Aorta (tissue), 5 donors: Measurements from ENCODE around the gene NUP35. TPM values are rescaled to one million over a fixed set of nuclear protein-coding genes. Genes with fewer than 3 reads are reported as not detected.

ENCODE experiments used
- ATAC-seq: fragments of 200-7000 bp; cut with Tn5 transposase; one replicate; pipeline ENCODE4 v1.9.1; 2022; ENCODE audit warnings: moderate library complexity; ENCODE audit not compliant: low FRiP score
- DNase-seq, 2 donors: peaks; one replicate each; pipeline ENCODE4 v3.0.0-alpha.2; 2020
- H3K27ac ChIP-seq, 2 donors: one replicate each; pipeline ENCODE4 v1.5.1; 2013; ENCODE audit warnings: low read length in 2 of 2, mild to moderate bottlenecking in 2 of 2, moderate library complexity in 2 of 2, control low read depth in 1 of 2, inconsistent platforms in 1 of 2, low read depth in 1 of 2
- H3K27me3 ChIP-seq, 2 donors: one replicate each; pipeline ENCODE4 v1.6.1; 2013; ENCODE audit warnings: control low read depth in 1 of 2, low read length in 1 of 2, mild to moderate bottlenecking in 1 of 2, moderate library complexity in 1 of 2; ENCODE audit not compliant: insufficient read depth in 2 of 2, control insufficient read depth in 1 of 2
- H3K36me3 ChIP-seq, 2 donors: one replicate each; pipeline ENCODE4 v1.6.1; 2013; ENCODE audit warnings: control low read depth in 1 of 2, low read length in 1 of 2, mild to moderate bottlenecking in 1 of 2; ENCODE audit not compliant: insufficient read depth in 2 of 2, control insufficient read depth in 1 of 2
- H3K4me1 ChIP-seq, 2 donors: one replicate each; pipeline ENCODE4 v1.6.1; 2013; ENCODE audit warnings: low read length in 2 of 2, control low read depth in 1 of 2, mild to moderate bottlenecking in 1 of 2, moderate library complexity in 1 of 2; ENCODE audit not compliant: insufficient read depth in 2 of 2, control insufficient read depth in 1 of 2
- H3K4me3 ChIP-seq, 2 donors: one replicate each; pipeline ENCODE4 v1.5.1; 2013; ENCODE audit warnings: low read length in 2 of 2, control low read depth in 1 of 2, mild to moderate bottlenecking in 1 of 2
- H3K9me3 ChIP-seq: one replicate; pipeline ENCODE4 v1.6.1; 2013; ENCODE audit warnings: mild to moderate bottlenecking, low read length; ENCODE audit not compliant: control insufficient read depth
- WGBS, 2 donors: extraction: QIAGEN DNeasy Blood & Tissue Kit; methylation state at CpG; one replicate each; pipeline ENCODE4 v1.1.7; 2013; 5-methylcytosine and 5-hydroxymethylcytosine counted together
- intact Hi-C, 2 donors: fragments of 100-400 bp; cut with DNase I; formaldehyde crosslinking; loops; one replicate each; pipeline versions ENCODE4 v1.14.2 to v1.15.0; 2022
- polyA plus RNA-seq, 2 donors: library from polyadenylated mRNA; stranded (reverse); fragments of 200-250 nt; gene quantifications; one replicate each; pipeline ENCODE4 v1.2.3, GENCODE V29; 2013
- total RNA-seq, 2 donors: library from RNA; stranded (reverse); fragmentation: NEBNext Ultra II Directional; extraction: Animal tissue kit (Norgen Biotek cat#: 25700); gene quantifications; one replicate each; pipeline ENCODE4 v1.2.1, GENCODE V29; 2021
- donor health status: healthy with polysubstance abuse.
- donor health status: Bipolar disorder and iron deficiency.
- donor health status: DM: no; HTN: no; CAD: no.
- donor health status: DM: no; HTN: no; CAD: no.
- donor health status: DM: yes; HTN: yes; CAD: no.

The NUP35 gene
- total and polyA plus RNA-seq, 4 donors = 7.1 to 17.0 (median 10.7) TPM

- Histone ChIP-seq H3K9me3 (no peaks in the 10 kb centered on the region), H3K4me1 (peaks cover 0 to 2% of the 10 kb centered on the region in 2 donors), H3K4me3 (no peak overlapping the region), H3K36me3 (no peaks in the 10 kb centered on the region), H3K27me3 (no peaks in the 10 kb centered on the region), H3K27ac (no peak overlapping the region)
- DNase-seq (no peak), ATAC-seq (no peak)
- intact Hi-C loops = no loop called here
- 95 to 97% methylated on average over 1 of the region's 1 CpG for WGBS, 2 donors
These were observed 85.3 kb downstream of the NUP35 start for GRCh38 chr2:183209395-183210028.

Other genes starting within 250 kb of the NUP35 start
- gene NCKAP1, start 86.0 kb upstream of the NUP35 start, total RNA-seq = 100 to 1,000 TPM; 192 to 207 TPM
- gene NCKAP1, start 86.0 kb upstream of the NUP35 start, polyA plus RNA-seq = 10 to 100 TPM; 73.0 to 75.8 TPM
- gene DUSP19, start 45.7 kb upstream of the NUP35 start, total RNA-seq = 1 to 10 TPM; 7.1 to 8.1 TPM
- 1 to 10 TPM; 3.4 to 3.5 TPM for gene DUSP19, start 45.7 kb upstream of the NUP35 start, polyA plus RNA-seq